HL-60 (cell line): ENCODE results near the gene PPP1R1C.

Source experiments
- CTCF ChIP-seq: IDR thresholded peaks from one replicate; pipeline ENCODE4 v1.5.1; 2011; ENCODE audit warnings: low read length, control low read depth, inconsistent platforms; ENCODE audit not compliant: insufficient read depth
- POLR2AphosphoS5 ChIP-seq: IDR thresholded peaks from 2 replicates; pipeline ENCODE4 v1.6.1; 2012; ENCODE audit warnings: low read depth
- REST ChIP-seq: IDR thresholded peaks from 2 replicates; pipeline ENCODE4 v1.6.1; 2012; ENCODE audit warnings: low read depth; ENCODE audit not compliant: insufficient replicate concordance

GRCh38 chr2:182031956-182032355, 46.3 kb downstream of the PPP1R1C start:
- TF ChIP-seq CTCF (no peak), POLR2AphosphoS5 (no peak), REST (no peak)
